Measurements from ENCODE around the gene RAB19.

DNA sequence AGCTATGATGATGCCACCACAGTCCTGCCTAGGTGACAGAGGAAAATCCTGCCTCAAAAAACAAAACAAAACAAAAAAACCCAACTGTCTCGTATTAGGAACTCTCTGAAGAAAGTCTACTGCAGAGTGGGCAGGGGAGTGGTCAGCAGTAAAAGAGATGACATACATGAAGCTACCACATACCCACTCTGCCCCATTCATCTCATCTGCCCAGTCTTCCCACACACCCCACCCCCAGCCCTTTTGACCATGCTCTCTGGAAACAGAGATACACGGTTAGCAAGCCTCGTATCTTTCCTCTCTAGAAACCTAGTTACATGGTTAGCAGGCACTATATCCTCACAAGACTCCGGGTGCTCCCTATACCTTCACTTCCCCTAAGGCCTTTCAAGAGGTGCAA lies 13.8 kb upstream of the RAB19 start:
- TF ChIP-seq ZNF398 (CRISPR knock-in tag; IDR thresholded peaks at IDR 0.05) (no peak), TARDBP (IDR thresholded peaks at IDR 0.05) (no peak), SP1 (CRISPR knock-in tag; IDR thresholded peaks at IDR 0.05) (no peak), U2AF1 (optimal IDR thresholded peaks at IDR 0.05; ENCODE audit: low read depth, low read length) (no peak), POLR2AphosphoS5 (IDR thresholded peaks at IDR 0.05; ENCODE audit: control insufficient read depth, insufficient read depth, low read depth, low read length) (no peak), ADNP (tag; IDR thresholded peaks at IDR 0.05) (no peak), CHD2 (IDR thresholded peaks at IDR 0.05; ENCODE audit: low read depth, low read length) (no peak), RFX5 (IDR thresholded peaks at IDR 0.05; ENCODE audit: low read depth, low read length) (no peak), ZNF707 (CRISPR knock-in tag; conservative IDR thresholded peaks at IDR 0.05) (no peak), TEAD4 (IDR thresholded peaks at IDR 0.05; ENCODE audit: low read length) (no peak), TEAD4 (CRISPR knock-in tag; IDR thresholded peaks at IDR 0.05; ENCODE audit: borderline replicate concordance) (no peak)
- TF ChIP-seq, protein P1, sequence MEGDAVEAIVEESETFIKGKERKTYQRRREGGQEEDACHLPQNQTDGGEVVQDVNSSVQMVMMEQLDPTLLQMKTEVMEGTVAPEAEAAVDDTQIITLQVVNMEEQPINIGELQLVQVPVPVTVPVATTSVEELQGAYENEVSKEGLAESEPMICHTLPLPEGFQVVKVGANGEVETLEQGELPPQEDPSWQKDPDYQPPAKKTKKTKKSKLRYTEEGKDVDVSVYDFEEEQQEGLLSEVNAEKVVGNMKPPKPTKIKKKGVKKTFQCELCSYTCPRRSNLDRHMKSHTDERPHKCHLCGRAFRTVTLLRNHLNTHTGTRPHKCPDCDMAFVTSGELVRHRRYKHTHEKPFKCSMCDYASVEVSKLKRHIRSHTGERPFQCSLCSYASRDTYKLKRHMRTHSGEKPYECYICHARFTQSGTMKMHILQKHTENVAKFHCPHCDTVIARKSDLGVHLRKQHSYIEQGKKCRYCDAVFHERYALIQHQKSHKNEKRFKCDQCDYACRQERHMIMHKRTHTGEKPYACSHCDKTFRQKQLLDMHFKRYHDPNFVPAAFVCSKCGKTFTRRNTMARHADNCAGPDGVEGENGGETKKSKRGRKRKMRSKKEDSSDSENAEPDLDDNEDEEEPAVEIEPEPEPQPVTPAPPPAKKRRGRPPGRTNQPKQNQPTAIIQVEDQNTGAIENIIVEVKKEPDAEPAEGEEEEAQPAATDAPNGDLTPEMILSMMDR (IDR thresholded peaks at IDR 0.05 in 2 of 3, conservative IDR thresholded peaks at IDR 0.05 in 1 of 3; ENCODE audit: insufficient read depth in 2 of 3, low read depth in 1 of 3, low read length in 3 of 3), result no peak
- TF ChIP-seq, protein P2, sequence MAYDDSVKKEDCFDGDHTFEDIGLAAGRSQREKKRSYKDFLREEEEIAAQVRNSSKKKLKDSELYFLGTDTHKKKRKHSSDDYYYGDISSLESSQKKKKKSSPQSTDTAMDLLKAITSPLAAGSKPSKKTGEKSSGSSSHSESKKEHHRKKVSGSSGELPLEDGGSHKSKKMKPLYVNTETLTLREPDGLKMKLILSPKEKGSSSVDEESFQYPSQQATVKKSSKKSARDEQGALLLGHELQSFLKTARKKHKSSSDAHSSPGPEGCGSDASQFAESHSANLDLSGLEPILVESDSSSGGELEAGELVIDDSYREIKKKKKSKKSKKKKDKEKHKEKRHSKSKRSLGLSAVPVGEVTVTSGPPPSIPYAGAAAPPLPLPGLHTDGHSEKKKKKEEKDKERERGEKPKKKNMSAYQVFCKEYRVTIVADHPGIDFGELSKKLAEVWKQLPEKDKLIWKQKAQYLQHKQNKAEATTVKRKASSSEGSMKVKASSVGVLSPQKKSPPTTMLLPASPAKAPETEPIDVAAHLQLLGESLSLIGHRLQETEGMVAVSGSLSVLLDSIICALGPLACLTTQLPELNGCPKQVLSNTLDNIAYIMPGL (CRISPR knock-in tag; IDR thresholded peaks at IDR 0.05), result no peak
- TF ChIP-seq, protein P3, sequence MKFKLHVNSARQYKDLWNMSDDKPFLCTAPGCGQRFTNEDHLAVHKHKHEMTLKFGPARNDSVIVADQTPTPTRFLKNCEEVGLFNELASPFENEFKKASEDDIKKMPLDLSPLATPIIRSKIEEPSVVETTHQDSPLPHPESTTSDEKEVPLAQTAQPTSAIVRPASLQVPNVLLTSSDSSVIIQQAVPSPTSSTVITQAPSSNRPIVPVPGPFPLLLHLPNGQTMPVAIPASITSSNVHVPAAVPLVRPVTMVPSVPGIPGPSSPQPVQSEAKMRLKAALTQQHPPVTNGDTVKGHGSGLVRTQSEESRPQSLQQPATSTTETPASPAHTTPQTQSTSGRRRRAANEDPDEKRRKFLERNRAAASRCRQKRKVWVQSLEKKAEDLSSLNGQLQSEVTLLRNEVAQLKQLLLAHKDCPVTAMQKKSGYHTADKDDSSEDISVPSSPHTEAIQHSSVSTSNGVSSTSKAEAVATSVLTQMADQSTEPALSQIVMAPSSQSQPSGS (CRISPR knock-in tag; IDR thresholded peaks at IDR 0.05), result no peak
- TF ChIP-seq, protein P4, sequence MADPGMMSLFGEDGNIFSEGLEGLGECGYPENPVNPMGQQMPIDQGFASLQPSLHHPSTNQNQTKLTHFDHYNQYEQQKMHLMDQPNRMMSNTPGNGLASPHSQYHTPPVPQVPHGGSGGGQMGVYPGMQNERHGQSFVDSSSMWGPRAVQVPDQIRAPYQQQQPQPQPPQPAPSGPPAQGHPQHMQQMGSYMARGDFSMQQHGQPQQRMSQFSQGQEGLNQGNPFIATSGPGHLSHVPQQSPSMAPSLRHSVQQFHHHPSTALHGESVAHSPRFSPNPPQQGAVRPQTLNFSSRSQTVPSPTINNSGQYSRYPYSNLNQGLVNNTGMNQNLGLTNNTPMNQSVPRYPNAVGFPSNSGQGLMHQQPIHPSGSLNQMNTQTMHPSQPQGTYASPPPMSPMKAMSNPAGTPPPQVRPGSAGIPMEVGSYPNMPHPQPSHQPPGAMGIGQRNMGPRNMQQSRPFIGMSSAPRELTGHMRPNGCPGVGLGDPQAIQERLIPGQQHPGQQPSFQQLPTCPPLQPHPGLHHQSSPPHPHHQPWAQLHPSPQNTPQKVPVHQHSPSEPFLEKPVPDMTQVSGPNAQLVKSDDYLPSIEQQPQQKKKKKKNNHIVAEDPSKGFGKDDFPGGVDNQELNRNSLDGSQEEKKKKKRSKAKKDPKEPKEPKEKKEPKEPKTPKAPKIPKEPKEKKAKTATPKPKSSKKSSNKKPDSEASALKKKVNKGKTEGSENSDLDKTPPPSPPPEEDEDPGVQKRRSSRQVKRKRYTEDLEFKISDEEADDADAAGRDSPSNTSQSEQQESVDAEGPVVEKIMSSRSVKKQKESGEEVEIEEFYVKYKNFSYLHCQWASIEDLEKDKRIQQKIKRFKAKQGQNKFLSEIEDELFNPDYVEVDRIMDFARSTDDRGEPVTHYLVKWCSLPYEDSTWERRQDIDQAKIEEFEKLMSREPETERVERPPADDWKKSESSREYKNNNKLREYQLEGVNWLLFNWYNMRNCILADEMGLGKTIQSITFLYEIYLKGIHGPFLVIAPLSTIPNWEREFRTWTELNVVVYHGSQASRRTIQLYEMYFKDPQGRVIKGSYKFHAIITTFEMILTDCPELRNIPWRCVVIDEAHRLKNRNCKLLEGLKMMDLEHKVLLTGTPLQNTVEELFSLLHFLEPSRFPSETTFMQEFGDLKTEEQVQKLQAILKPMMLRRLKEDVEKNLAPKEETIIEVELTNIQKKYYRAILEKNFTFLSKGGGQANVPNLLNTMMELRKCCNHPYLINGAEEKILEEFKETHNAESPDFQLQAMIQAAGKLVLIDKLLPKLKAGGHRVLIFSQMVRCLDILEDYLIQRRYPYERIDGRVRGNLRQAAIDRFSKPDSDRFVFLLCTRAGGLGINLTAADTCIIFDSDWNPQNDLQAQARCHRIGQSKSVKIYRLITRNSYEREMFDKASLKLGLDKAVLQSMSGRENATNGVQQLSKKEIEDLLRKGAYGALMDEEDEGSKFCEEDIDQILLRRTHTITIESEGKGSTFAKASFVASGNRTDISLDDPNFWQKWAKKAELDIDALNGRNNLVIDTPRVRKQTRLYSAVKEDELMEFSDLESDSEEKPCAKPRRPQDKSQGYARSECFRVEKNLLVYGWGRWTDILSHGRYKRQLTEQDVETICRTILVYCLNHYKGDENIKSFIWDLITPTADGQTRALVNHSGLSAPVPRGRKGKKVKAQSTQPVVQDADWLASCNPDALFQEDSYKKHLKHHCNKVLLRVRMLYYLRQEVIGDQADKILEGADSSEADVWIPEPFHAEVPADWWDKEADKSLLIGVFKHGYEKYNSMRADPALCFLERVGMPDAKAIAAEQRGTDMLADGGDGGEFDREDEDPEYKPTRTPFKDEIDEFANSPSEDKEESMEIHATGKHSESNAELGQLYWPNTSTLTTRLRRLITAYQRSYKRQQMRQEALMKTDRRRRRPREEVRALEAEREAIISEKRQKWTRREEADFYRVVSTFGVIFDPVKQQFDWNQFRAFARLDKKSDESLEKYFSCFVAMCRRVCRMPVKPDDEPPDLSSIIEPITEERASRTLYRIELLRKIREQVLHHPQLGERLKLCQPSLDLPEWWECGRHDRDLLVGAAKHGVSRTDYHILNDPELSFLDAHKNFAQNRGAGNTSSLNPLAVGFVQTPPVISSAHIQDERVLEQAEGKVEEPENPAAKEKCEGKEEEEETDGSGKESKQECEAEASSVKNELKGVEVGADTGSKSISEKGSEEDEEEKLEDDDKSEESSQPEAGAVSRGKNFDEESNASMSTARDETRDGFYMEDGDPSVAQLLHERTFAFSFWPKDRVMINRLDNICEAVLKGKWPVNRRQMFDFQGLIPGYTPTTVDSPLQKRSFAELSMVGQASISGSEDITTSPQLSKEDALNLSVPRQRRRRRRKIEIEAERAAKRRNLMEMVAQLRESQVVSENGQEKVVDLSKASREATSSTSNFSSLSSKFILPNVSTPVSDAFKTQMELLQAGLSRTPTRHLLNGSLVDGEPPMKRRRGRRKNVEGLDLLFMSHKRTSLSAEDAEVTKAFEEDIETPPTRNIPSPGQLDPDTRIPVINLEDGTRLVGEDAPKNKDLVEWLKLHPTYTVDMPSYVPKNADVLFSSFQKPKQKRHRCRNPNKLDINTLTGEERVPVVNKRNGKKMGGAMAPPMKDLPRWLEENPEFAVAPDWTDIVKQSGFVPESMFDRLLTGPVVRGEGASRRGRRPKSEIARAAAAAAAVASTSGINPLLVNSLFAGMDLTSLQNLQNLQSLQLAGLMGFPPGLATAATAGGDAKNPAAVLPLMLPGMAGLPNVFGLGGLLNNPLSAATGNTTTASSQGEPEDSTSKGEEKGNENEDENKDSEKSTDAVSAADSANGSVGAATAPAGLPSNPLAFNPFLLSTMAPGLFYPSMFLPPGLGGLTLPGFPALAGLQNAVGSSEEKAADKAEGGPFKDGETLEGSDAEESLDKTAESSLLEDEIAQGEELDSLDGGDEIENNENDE (IDR thresholded peaks at IDR 0.05; ENCODE audit: low read depth, low read length), result no peak
